PC-3 (cell line): Measurements from ENCODE around the gene ERFL. TPM values are rescaled to one million over a fixed set of nuclear protein-coding genes. Genes with fewer than 3 reads are reported as not detected.

Source experiments
- ATAC-seq: fragments of 200-7000 bp; cut with Tn5 transposase; 2 replicates; pipeline ENCODE4 v1.9.1; 2020; ENCODE audit warnings: mild to moderate bottlenecking, moderate library complexity
- BruUV-seq: library from RNA; stranded (reverse); fragments of 400-500 nt; replicated peaks from 2 replicates; lab custom pipeline; 2021; lab: Mats Ljungman, UMichigan
- CTCF ChIA-PET: fragments of 300-600 bp; sonication (Branson Sonifier 250); formaldehyde crosslinking; loops from one replicate; lab custom pipeline; 2022; ENCODE audit warnings: antibody characterized with exemption; lab: Charles Lee
- POLR2A ChIA-PET: fragments of 300-600 bp; sonication (Branson Sonifier 250); formaldehyde crosslinking; loops from one replicate; lab custom pipeline; 2022; ENCODE audit warnings: antibody characterized with exemption; ENCODE audit not compliant: unreplicated experiment; lab: Charles Lee
- DNase-seq: peaks from one replicate; pipeline ENCODE4 v3.0.0-alpha.2; 2015
- H2AFZ ChIP-seq: fragments of 300-600 bp; sonication (generic); 2 replicates; pipeline ENCODE4 v1.6.0; 2016; ENCODE audit warnings: antibody characterized with exemption, low read length
- H3F3A ChIP-seq: fragments of 300-600 bp; sonication (generic); one replicate; pipeline ENCODE4 v1.6.0; 2017; ENCODE audit warnings: antibody characterized with exemption, low read length, control low read depth, mild to moderate bottlenecking; ENCODE audit not compliant: unreplicated experiment
- H3K27ac ChIP-seq: fragments of 300-600 bp; sonication (generic); 2 replicates; pipeline ENCODE4 v1.5.1; 2016; ENCODE audit warnings: mild to moderate bottlenecking, low read length
- H3K27me3 ChIP-seq: fragments of 300-600 bp; sonication (generic); 2 replicates; pipeline ENCODE4 v1.6.1; 2016; ENCODE audit warnings: low read length, mixed read lengths
- H3K36me3 ChIP-seq: fragments of 300-600 bp; sonication (generic); 2 replicates; pipeline ENCODE4 v1.6.1; 2016; ENCODE audit warnings: low read depth, mixed run types, low read length, mixed read lengths
- H3K4me1 ChIP-seq: fragments of 300-600 bp; sonication (generic); 2 replicates; pipeline ENCODE4 v1.5.1; 2016; ENCODE audit warnings: low read length; ENCODE audit not compliant: insufficient read depth
- H3K4me2 ChIP-seq: fragments of 300-600 bp; sonication (generic); 2 replicates; pipeline ENCODE4 v1.6.0; 2016; ENCODE audit warnings: low read length
- H3K4me3 ChIP-seq: fragments of 300-600 bp; sonication (generic); 2 replicates; pipeline ENCODE4 v1.5.1; 2016; ENCODE audit warnings: mild to moderate bottlenecking, low read length, mixed read lengths
- H3K79me2 ChIP-seq: fragments of 300-600 bp; sonication (generic); 2 replicates; pipeline ENCODE4 v1.6.1; 2017; ENCODE audit warnings: low read length, mixed read lengths
- H3K9ac ChIP-seq: fragments of 300-600 bp; sonication (generic); 2 replicates; pipeline ENCODE4 v1.6.0; 2016; ENCODE audit warnings: mild to moderate bottlenecking, low read length
- H3K9me2 ChIP-seq: fragments of 300-600 bp; sonication (generic); replicated peaks from 2 replicates; pipeline ENCODE4 v1.6.1; 2016; ENCODE audit warnings: mixed run types, low read length, mixed read lengths
- H3K9me3 ChIP-seq: fragments of 300-600 bp; sonication (generic); 2 replicates; pipeline ENCODE4 v1.6.1; 2016; ENCODE audit warnings: low read length, mixed read lengths
- H4K20me1 ChIP-seq: fragments of 300-600 bp; sonication (generic); 2 replicates; pipeline ENCODE4 v1.6.1; 2016; ENCODE audit warnings: low read length, mixed read lengths
- EZH2 ChIP-seq: fragments of 300-600 bp; sonication (generic); IDR thresholded peaks from one replicate; pipeline ENCODE4 v1.6.1; 2017; ENCODE audit warnings: antibody characterized with exemption, mild to moderate bottlenecking, low read length; ENCODE audit not compliant: unreplicated experiment
- EZH2phosphoT487 ChIP-seq: fragments of 300-600 bp; sonication (generic); IDR thresholded peaks from 2 replicates; pipeline ENCODE4 v1.6.1; 2018; ENCODE audit warnings: mild to moderate bottlenecking, antibody characterized with exemption, low read length, borderline replicate concordance
- intact Hi-C: fragments of 100-400 bp; cut with micrococcal nuclease; formaldehyde crosslinking; loops from 2 replicates; pipeline ENCODE4 v1.9.0; 2023
- total RNA-seq: library from RNA; depleted of rRNA; stranded (reverse); fragments of >200 nt; gene quantifications from 2 replicates; pipeline ENCODE4 v1.2.3, GENCODE V29; 2014
- TF ChIP-seq, protein P1 (sequence below): fragments of 300-600 bp; sonication (generic); conservative IDR thresholded peaks from 2 replicates; pipeline ENCODE4 v1.5.1; 2017; ENCODE audit warnings: antibody characterized with exemption, low read depth, mild to moderate bottlenecking, low read length

The ERFL gene
- total RNA-seq, 1 experiment from 2014 or later: 0.11 TPM

DNA sequence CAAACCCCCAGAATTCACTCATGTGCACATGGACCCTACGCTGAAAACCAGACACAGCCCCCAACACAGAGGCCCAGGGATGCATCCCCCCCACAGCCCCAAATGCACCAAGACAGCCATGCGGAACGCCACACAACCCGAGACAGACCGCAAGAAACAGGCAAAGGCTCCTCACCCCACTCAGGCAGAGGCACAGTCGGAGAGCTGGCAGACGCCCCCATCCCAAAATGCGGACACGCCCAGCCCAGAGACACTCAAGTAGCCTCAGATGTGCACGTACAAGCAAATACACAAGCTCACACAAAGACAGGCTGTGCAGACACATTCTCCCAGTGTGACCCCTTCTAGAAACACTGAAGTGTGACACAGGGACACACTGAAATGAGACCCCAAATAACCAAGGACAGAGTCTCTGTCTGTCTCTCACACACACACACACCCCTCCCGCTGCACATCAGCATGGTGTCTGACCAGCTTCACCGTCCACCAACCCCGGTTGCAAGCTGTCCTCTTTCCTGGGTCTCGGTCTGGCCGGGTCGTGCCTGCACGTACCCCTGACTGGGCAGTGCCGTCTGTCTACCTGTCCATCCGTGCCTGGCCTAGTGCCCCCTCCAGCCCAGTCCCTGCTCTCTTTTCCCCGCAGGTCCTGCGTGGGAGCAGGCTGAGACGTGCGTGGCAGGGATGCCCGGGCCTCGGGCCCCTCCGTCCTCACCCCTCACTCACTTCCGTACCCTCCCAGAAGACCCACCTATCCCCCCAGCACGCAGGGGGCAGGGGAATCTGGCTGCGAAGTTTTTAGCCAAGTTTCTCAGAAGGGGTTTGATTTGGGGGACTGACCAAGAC lies 16.1 kb downstream of the ERFL start:
- Histone ChIP-seq H3K36me3 (no peaks in the 10 kb centered on the region), H3K79me2 (no peaks in the 10 kb centered on the region), H3K4me1 (no peaks in the 10 kb centered on the region), H3K27ac (no peak overlapping the region), H3K4me2 (no peak overlapping the region), H3K9ac (no peak overlapping the region), H3K9me2 (no peaks in the 10 kb centered on the region), H3K27me3 (peaks cover 28% of the 10 kb centered on the region), H2AFZ (no peak overlapping the region), H3K4me3 (no peak overlapping the region), H4K20me1 (no peaks in the 10 kb centered on the region), H3K9me3 (no peaks in the 10 kb centered on the region), H3F3A (no peaks in the 10 kb centered on the region)
- DNase-seq (no peak), ATAC-seq (no peak)
- ChIA-PET POLR2A (no interaction called here), CTCF (no interaction called here)
- no TSS peak for BruUV-seq
- intact Hi-C loops: no loop called here
- no peak for TF ChIP-seq EZH2
- TF ChIP-seq EZH2phosphoT487: no peak
- TF ChIP-seq, protein P1, sequence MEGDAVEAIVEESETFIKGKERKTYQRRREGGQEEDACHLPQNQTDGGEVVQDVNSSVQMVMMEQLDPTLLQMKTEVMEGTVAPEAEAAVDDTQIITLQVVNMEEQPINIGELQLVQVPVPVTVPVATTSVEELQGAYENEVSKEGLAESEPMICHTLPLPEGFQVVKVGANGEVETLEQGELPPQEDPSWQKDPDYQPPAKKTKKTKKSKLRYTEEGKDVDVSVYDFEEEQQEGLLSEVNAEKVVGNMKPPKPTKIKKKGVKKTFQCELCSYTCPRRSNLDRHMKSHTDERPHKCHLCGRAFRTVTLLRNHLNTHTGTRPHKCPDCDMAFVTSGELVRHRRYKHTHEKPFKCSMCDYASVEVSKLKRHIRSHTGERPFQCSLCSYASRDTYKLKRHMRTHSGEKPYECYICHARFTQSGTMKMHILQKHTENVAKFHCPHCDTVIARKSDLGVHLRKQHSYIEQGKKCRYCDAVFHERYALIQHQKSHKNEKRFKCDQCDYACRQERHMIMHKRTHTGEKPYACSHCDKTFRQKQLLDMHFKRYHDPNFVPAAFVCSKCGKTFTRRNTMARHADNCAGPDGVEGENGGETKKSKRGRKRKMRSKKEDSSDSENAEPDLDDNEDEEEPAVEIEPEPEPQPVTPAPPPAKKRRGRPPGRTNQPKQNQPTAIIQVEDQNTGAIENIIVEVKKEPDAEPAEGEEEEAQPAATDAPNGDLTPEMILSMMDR: no peak

DNA sequence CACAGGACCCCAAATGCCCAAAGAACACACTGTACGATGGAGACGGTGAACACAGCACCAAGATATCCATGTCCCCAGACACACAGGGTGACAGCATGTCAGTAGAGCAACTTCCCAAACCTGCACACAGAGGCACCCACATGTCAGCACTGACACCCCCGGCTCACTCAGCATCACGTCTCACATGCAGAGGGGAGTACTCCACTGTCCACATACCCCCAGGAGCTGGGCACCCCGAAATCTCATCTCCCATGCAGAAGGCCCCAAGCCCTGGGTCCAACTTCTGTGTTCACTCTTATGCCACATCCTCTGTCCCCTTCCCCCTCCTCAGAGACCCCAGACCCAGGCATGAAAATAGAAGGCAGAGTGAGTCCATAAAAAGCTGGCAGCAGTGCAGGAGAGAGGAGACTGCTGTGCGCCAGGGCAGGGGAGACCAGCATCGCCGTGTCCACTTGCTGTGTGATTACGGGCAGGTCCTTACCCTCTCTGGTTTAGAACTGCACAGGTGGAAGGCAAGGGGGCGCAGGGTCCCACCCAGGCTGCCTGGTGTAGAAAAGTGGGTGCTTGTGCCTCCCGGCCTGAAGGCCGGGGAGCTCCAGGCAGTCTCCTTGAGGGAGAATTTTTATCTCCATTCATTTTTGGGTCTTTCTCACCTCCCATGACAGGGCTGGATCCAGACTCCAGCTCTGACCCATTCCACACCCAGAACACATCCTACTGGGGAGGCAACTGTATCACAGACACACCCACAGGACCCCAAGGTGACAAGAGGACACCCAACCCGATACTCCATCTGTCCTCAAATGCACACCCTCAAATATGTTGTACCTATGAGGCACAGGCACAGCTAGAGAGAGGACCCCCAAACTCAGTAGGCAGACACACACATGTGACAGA lies 17.0 kb downstream of the ERFL start:
- intact Hi-C loops: no loop called here
- BruUV-seq: TSS peak; percentile 19
- Histone ChIP-seq H3K36me3 (no peaks in the 10 kb centered on the region), H3K4me1 (no peaks in the 10 kb centered on the region), H3K9me2 (no peaks in the 10 kb centered on the region), H2AFZ (no peak overlapping the region), H4K20me1 (no peaks in the 10 kb centered on the region), H3K79me2 (no peaks in the 10 kb centered on the region), H3K9me3 (no peaks in the 10 kb centered on the region), H3K27ac (no peak overlapping the region), H3F3A (no peaks in the 10 kb centered on the region), H3K4me2 (no peak overlapping the region), H3K4me3 (no peak overlapping the region), H3K9ac (no peak overlapping the region), H3K27me3 (peaks cover 28% of the 10 kb centered on the region)
- DNase-seq (no peak), ATAC-seq (no peak)
- ChIA-PET CTCF (no interaction called here), POLR2A (no interaction called here)
- TF ChIP-seq EZH2phosphoT487 (no peak), EZH2 (no peak)
- TF ChIP-seq, protein P1: no peak
